ENCODE data around the gene HEMGN.
A peak's percentile ranks its signal among the peaks of the same experiment; 100 is the strongest.

Gene HEMGN

GRCh38 chr9:97924386-97924785, 13.6 kb downstream of the HEMGN start:
- CTCF ChIA-PET = interaction anchor here (0.6 to 1.1 kb wide), 3 partner anchors 110 to 279 kb away, joined by 3 to 4 read pairs (median 3); no protein-coding TSS in a partner anchor
- POLR2A ChIA-PET = interaction anchor here (2.7 kb wide), 1 partner anchor 58 kb away, joined by 25 read pairs; the partner anchor contains the start of gene ANP32B

GRCh38 chr9:97923529-97924108, 14.4 kb downstream of the HEMGN start:
- POLR2A ChIA-PET = interaction anchor here (1.0 to 2.7 kb wide), 4 partner anchors 11 to 332 kb away, joined by 4 to 25 read pairs (median 8); partner anchors contain the start of genes ANP32B and TBC1D2
- CTCF ChIA-PET = interaction anchor here (0.6 to 1.5 kb wide), 5 partner anchors 111 to 278 kb away, joined by 3 to 10 read pairs (median 4); partner anchors contain the start of gene NANS
- peak; percentile 53 for DNase-seq (ENCODE audit: extremely low spot score)
- TF ChIP-seq LEF1 (IDR thresholded peaks at IDR 0.05; ENCODE audit: borderline replicate concordance) (no peak), TARDBP (IDR thresholded peaks at IDR 0.05) (0 out of 2 replicates have a peak, but pooled peaks have one; percentile 25)

More at GRCh38 chr9:97924386-97924785, 13.6 kb downstream of the HEMGN start:
- no peak for TF ChIP-seq PKNOX1 (IDR thresholded peaks at IDR 0.05)
- TF ChIP-seq FOXK2 (IDR thresholded peaks at IDR 0.05) = no peak
- no peak for TF ChIP-seq SUZ12 (IDR thresholded peaks at IDR 0.05)
- no peak for TF ChIP-seq FOXA1 (IDR thresholded peaks at IDR 0.05)
- no peak for DNase-seq (ENCODE audit: extremely low spot score)

- ChIA-PET POLR2A (interaction anchor here (0.6 to 2.7 kb wide), 21 partner anchors 11 to 334 kb away, joined by 3 to 25 read pairs (median 4); partner anchors contain the start of genes ANP32B, CORO2A, NANS and TBC1D2), CTCF (interaction anchor here (0.5 to 1.5 kb wide), 8 partner anchors 13 to 287 kb away, joined by 3 to 10 read pairs (median 3); partner anchors contain the start of gene NANS)
- peak; percentile 96 for DNase-seq (ENCODE audit: extremely low spot score)
- TF ChIP-seq TARDBP (IDR thresholded peaks at IDR 0.05) (peak; percentile 83), PKNOX1 (IDR thresholded peaks at IDR 0.05) (peak; percentile 58; the same call in 1 of the 2 replicates), SUZ12 (IDR thresholded peaks at IDR 0.05) (no peak), CTBP1 (IDR thresholded peaks at IDR 0.05; ENCODE audit: borderline replicate concordance) (peak; percentile 49; the same call in 1 of the 2 replicates), BHLHE40 (IDR thresholded peaks at IDR 0.05; ENCODE audit: borderline replicate concordance) (no peak), ARNT (IDR thresholded peaks at IDR 0.05) (peak; percentile 60; the same call in 1 of the 2 replicates), SP1 (IDR thresholded peaks at IDR 0.05) (no peak), L3MBTL2 (conservative IDR thresholded peaks at IDR 0.05) (peak; percentile 97), NFRKB (IDR thresholded peaks at IDR 0.05) (peak; percentile 51), LEF1 (IDR thresholded peaks at IDR 0.05; ENCODE audit: borderline replicate concordance) (peak; percentile 71; the same call in 1 of the 2 replicates), FOXA1 (IDR thresholded peaks at IDR 0.05) (no peak), FOXM1 (IDR thresholded peaks at IDR 0.05; ENCODE audit: borderline replicate concordance) (no peak), HDGF (IDR thresholded peaks at IDR 0.05; ENCODE audit: borderline replicate concordance) (no peak), ELF4 (IDR thresholded peaks at IDR 0.05) (peak; percentile 66), ZNF384 (IDR thresholded peaks at IDR 0.05) (no peak), FOXK2 (IDR thresholded peaks at IDR 0.05) (no peak; the same call in 1 of the 2 replicates)
Observed at GRCh38 chr9:97921959-97922724, 15.8 kb downstream of the HEMGN start, which contains the start of gene TRMO. TSS of gene TRMO (minus strand) at chr9:97922500. CDS start at chr9:97922493, 7 bp downstream.

- DNase-seq (ENCODE audit: extremely low spot score) = no peak
- ChIA-PET POLR2A (interaction anchor here (0.6 kb wide), 1 partner anchor 16 kb away, joined by 3 read pairs; no protein-coding TSS in a partner anchor), CTCF (no interaction called here)
- TF ChIP-seq ZNF384 (IDR thresholded peaks at IDR 0.05) (no peak), SUZ12 (IDR thresholded peaks at IDR 0.05) (no peak), NFRKB (IDR thresholded peaks at IDR 0.05) (no peak), BHLHE40 (IDR thresholded peaks at IDR 0.05; ENCODE audit: borderline replicate concordance) (no peak)
Observed at GRCh38 chr9:97919217-97919813, 18.7 kb downstream of the HEMGN start.

GRCh38 chr9:97918611-97919010, 19.4 kb downstream of the HEMGN start:
- ChIA-PET POLR2A (no interaction called here), CTCF (no interaction called here)
- TF ChIP-seq FOXA1 (IDR thresholded peaks at IDR 0.05) (no peak), HDGF (IDR thresholded peaks at IDR 0.05; ENCODE audit: borderline replicate concordance) (no peak), BHLHE40 (IDR thresholded peaks at IDR 0.05; ENCODE audit: borderline replicate concordance) (no peak), LEF1 (IDR thresholded peaks at IDR 0.05; ENCODE audit: borderline replicate concordance) (no peak), ARNT (IDR thresholded peaks at IDR 0.05) (no peak), ELF4 (IDR thresholded peaks at IDR 0.05) (no peak)
- DNase-seq (ENCODE audit: extremely low spot score) = no peak

GRCh38 chr9:97911970-97912369, 26.0 kb downstream of the HEMGN start:
- ChIA-PET POLR2A (no interaction called here), CTCF (interaction anchor here (1.0 to 2.0 kb wide), 2 partner anchors 11 to 258 kb away, joined by 3 to 7 read pairs; no protein-coding TSS in a partner anchor)

More at GRCh38 chr9:97911970-97912369, 26.0 kb downstream of the HEMGN start:
- TF ChIP-seq HDGF (IDR thresholded peaks at IDR 0.05; ENCODE audit: borderline replicate concordance) (no peak), FOXK2 (IDR thresholded peaks at IDR 0.05) (no peak), ZNF384 (IDR thresholded peaks at IDR 0.05) (no peak), PKNOX1 (IDR thresholded peaks at IDR 0.05) (no peak), FOXM1 (IDR thresholded peaks at IDR 0.05; ENCODE audit: borderline replicate concordance) (no peak), ARNT (IDR thresholded peaks at IDR 0.05) (no peak), TARDBP (IDR thresholded peaks at IDR 0.05) (no peak), CTBP1 (IDR thresholded peaks at IDR 0.05; ENCODE audit: borderline replicate concordance) (no peak), SUZ12 (IDR thresholded peaks at IDR 0.05) (no peak), L3MBTL2 (conservative IDR thresholded peaks at IDR 0.05) (no peak), SP1 (IDR thresholded peaks at IDR 0.05) (no peak), BHLHE40 (IDR thresholded peaks at IDR 0.05; ENCODE audit: borderline replicate concordance) (no peak), LEF1 (IDR thresholded peaks at IDR 0.05; ENCODE audit: borderline replicate concordance) (no peak), NFRKB (IDR thresholded peaks at IDR 0.05) (no peak), FOXA1 (IDR thresholded peaks at IDR 0.05) (no peak)
- no peak for DNase-seq (ENCODE audit: extremely low spot score)

Data from HEK293T (cell line).